Endothelial cell (in vitro differentiated cells): ENCODE data around the gene LCN2. TPM values are rescaled to one million over a fixed set of nuclear protein-coding genes. Genes with fewer than 3 reads are reported as not detected.

Source experiments
- DNase-seq: peaks from one replicate; pipeline ENCODE4 v3.0.0; 2021; ENCODE audit warnings: low spot score
- H3K27ac Mint-ChIP-seq: one replicate; pipeline ENCODE4 v1.8.0; 2021; ENCODE audit warnings: mixed read lengths, inconsistent platforms; ENCODE audit not compliant: unreplicated experiment
- H3K27me3 Mint-ChIP-seq: one replicate; pipeline ENCODE4 v1.8.0; 2021; ENCODE audit warnings: mild to moderate bottlenecking, moderate library complexity, mixed read lengths, inconsistent platforms; ENCODE audit not compliant: unreplicated experiment
- H3K36me3 Mint-ChIP-seq: one replicate; pipeline ENCODE4 v1.8.0; 2021; ENCODE audit warnings: mild to moderate bottlenecking, low read depth, mixed read lengths, inconsistent platforms; ENCODE audit not compliant: unreplicated experiment
- H3K4me1 Mint-ChIP-seq: one replicate; pipeline ENCODE4 v1.8.0; 2021; ENCODE audit warnings: mild to moderate bottlenecking, mixed read lengths, inconsistent platforms; ENCODE audit not compliant: unreplicated experiment
- H3K4me3 Mint-ChIP-seq: one replicate; pipeline ENCODE4 v1.8.0; 2021; ENCODE audit warnings: mild to moderate bottlenecking, mixed read lengths, inconsistent platforms; ENCODE audit not compliant: unreplicated experiment
- H3K9me3 Mint-ChIP-seq: one replicate; pipeline ENCODE4 v1.8.0; 2021; ENCODE audit warnings: mixed read lengths, inconsistent platforms; ENCODE audit not compliant: unreplicated experiment
- total RNA-seq: library from RNA; stranded (reverse); fragmentation: NEBNext Ultra II Directional; extraction: Animal tissue kit (Norgen Biotek cat#: 25700); gene quantifications from one replicate; pipeline ENCODE4 v1.2.1, GENCODE V29; 2021; ENCODE audit not compliant: unreplicated experiment
- TF ChIP-seq, protein P1 (sequence below): fragments of 200-600 bp; sonication (generic); IDR thresholded peaks from one replicate; pipeline ENCODE4 v1.5.0; 2021; ENCODE audit warnings: antibody characterized with exemption; ENCODE audit not compliant: unreplicated experiment

LCN2 gene
- total RNA-seq, 1 donor from 2014 or later, result not detected

DNA sequence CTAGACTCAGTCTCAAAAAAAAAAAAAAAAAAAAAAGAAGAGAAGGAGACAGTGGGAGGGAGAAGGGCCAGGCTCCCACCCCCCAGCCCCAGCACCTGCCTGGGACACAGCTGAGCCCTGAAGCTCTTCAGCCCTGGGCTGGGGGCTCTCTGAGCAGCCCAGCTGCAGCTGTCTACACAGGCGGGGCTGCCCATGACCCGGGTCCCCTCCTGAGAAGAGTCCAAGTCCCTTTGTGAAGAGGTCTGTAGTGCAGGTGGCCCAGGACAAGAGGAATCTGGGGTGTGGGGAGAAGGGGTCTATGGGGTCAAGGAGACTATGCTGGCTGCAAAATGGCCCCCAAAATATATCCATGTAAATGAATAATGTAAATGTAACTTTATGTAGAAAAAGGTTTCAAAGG lies 6.7 kb upstream of the LCN2 start:
- Mint-ChIP-seq H3K27me3 (peaks cover 11% of the 10 kb centered on the region), H3K36me3 (no peaks in the 10 kb centered on the region), H3K4me1 (peaks cover 6% of the 10 kb centered on the region), H3K4me3 (no peak overlapping the region), H3K9me3 (no peaks in the 10 kb centered on the region), H3K27ac (no peak overlapping the region)
- TF ChIP-seq, protein P1, sequence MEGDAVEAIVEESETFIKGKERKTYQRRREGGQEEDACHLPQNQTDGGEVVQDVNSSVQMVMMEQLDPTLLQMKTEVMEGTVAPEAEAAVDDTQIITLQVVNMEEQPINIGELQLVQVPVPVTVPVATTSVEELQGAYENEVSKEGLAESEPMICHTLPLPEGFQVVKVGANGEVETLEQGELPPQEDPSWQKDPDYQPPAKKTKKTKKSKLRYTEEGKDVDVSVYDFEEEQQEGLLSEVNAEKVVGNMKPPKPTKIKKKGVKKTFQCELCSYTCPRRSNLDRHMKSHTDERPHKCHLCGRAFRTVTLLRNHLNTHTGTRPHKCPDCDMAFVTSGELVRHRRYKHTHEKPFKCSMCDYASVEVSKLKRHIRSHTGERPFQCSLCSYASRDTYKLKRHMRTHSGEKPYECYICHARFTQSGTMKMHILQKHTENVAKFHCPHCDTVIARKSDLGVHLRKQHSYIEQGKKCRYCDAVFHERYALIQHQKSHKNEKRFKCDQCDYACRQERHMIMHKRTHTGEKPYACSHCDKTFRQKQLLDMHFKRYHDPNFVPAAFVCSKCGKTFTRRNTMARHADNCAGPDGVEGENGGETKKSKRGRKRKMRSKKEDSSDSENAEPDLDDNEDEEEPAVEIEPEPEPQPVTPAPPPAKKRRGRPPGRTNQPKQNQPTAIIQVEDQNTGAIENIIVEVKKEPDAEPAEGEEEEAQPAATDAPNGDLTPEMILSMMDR, result no peak
- DNase-seq, result no peak

GRCh38 chr9:128143525-128144238 lies 5.6 kb upstream of the LCN2 start:
- H3K36me3 Mint-ChIP-seq, result no peaks in the 10 kb centered on the region
- H3K4me3 Mint-ChIP-seq, result no peak overlapping the region
- TF ChIP-seq, protein P1, result no peak
- H3K27ac Mint-ChIP-seq, result no peak overlapping the region
- peaks cover 6% of the 10 kb centered on the region for H3K4me1 Mint-ChIP-seq
- no peak for DNase-seq
- H3K9me3 Mint-ChIP-seq, result no peaks in the 10 kb centered on the region
- peaks cover 11% of the 10 kb centered on the region for H3K27me3 Mint-ChIP-seq

- Mint-ChIP-seq H3K9me3 (no peaks in the 10 kb centered on the region), H3K4me1 (peaks cover 10% of the 10 kb centered on the region), H3K27me3 (peaks cover 11% of the 10 kb centered on the region), H3K27ac (no peak overlapping the region), H3K36me3 (no peaks in the 10 kb centered on the region), H3K4me3 (no peak overlapping the region)
- no peak for DNase-seq
- TF ChIP-seq, protein P1, result no peak
Measured at GRCh38 chr9:128144239-128145181, 4.7 kb upstream of the LCN2 start.

DNA sequence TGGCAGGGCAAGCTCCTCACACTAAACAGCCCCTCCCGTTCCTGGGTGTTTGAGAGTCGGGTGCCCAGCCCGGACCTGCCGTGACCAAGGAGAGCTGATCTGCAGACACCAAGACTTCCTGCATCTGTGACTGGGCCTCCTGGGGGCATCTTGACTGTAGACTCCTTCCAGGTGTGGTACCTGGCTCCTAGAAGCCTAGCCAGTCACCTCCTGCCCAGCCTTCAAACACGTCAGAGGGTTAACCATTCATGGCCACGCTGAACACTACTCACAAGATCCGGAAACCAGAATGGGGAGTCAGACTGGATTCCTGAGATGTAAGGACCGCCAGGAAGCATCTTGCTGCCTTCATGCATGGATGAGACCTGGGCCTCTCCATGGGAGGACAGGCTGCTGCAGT lies 3.7 kb upstream of the LCN2 start:
- H3K27me3 Mint-ChIP-seq, result peaks cover 14% of the 10 kb centered on the region
- no peak overlapping the region for H3K27ac Mint-ChIP-seq

More for the DNA sequence above, 3.7 kb upstream of the LCN2 start:
- H3K36me3 Mint-ChIP-seq, result no peaks in the 10 kb centered on the region
- DNase-seq, result no peak
- TF ChIP-seq, protein P1, result no peak
- peaks cover 10% of the 10 kb centered on the region for H3K4me1 Mint-ChIP-seq
- H3K9me3 Mint-ChIP-seq, result no peaks in the 10 kb centered on the region
- H3K4me3 Mint-ChIP-seq, result no peak overlapping the region
